ENCODE measurements around the gene KLHL15. TPM values are rescaled to one million over a fixed set of nuclear protein-coding genes. Genes with fewer than 3 reads are reported as not detected.

KLHL15 gene
- total and polyA plus RNA-seq, 10 donors, result 1.5 to 13.9 (median 8.6) TPM

GRCh38 chrX:23945206-23945605 lies 81.8 kb downstream of the KLHL15 start:
- intact Hi-C loops (cut with DNase I; ENCODE audit: low total_unique reads), result no loop called here
- Histone ChIP-seq H3K4me3 (no peak overlapping the region), H3K4me1 (no peaks in the 10 kb centered on the region), H3K27me3 (replicated peaks in 1 of 7) (peaks cover 0 to 3% (median 0%) of the 10 kb centered on the region in 7 donors), H3K36me3 (no peaks in the 10 kb centered on the region), H3K9me3 (no peaks in the 10 kb centered on the region), H3K27ac (no peak overlapping the region)
- no peak for DNase-seq
- TF ChIP-seq POLR2AphosphoS5 (IDR thresholded peaks at IDR 0.05), result no peak
- TF ChIP-seq POLR2A (IDR thresholded peaks at IDR 0.05), result no peak
- TF ChIP-seq, protein P1, sequence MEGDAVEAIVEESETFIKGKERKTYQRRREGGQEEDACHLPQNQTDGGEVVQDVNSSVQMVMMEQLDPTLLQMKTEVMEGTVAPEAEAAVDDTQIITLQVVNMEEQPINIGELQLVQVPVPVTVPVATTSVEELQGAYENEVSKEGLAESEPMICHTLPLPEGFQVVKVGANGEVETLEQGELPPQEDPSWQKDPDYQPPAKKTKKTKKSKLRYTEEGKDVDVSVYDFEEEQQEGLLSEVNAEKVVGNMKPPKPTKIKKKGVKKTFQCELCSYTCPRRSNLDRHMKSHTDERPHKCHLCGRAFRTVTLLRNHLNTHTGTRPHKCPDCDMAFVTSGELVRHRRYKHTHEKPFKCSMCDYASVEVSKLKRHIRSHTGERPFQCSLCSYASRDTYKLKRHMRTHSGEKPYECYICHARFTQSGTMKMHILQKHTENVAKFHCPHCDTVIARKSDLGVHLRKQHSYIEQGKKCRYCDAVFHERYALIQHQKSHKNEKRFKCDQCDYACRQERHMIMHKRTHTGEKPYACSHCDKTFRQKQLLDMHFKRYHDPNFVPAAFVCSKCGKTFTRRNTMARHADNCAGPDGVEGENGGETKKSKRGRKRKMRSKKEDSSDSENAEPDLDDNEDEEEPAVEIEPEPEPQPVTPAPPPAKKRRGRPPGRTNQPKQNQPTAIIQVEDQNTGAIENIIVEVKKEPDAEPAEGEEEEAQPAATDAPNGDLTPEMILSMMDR (IDR thresholded peaks at IDR 0.05 in 8 of 11, conservative IDR thresholded peaks at IDR 0.05 in 3 of 11), result no peak
- WGBS, 5 donors, result 63 to 100% (median 100%) methylated on average over 1 of the region's 1 CpG

GRCh38 chrX:23944234-23944633 lies 82.8 kb downstream of the KLHL15 start:
- Histone ChIP-seq H3K9me3 (no peaks in the 10 kb centered on the region), H3K4me1 (no peaks in the 10 kb centered on the region), H3K27ac (no peak overlapping the region), H3K27me3 (replicated peaks in 1 of 7) (peaks cover 0 to 3% (median 0%) of the 10 kb centered on the region in 7 donors), H3K4me3 (no peak overlapping the region), H3K36me3 (no peaks in the 10 kb centered on the region)
- 54 to 77% (median 67%) methylated on average over 1 of the region's 1 CpG for WGBS, 5 donors
- intact Hi-C loops (cut with DNase I; ENCODE audit: low total_unique reads), result no loop called here
- TF ChIP-seq, protein P1 (IDR thresholded peaks at IDR 0.05 in 8 of 11, conservative IDR thresholded peaks at IDR 0.05 in 3 of 11), result no peak
- TF ChIP-seq POLR2A (IDR thresholded peaks at IDR 0.05) (no peak), POLR2AphosphoS5 (IDR thresholded peaks at IDR 0.05) (no peak)
- DNase-seq, result no peak

DNA sequence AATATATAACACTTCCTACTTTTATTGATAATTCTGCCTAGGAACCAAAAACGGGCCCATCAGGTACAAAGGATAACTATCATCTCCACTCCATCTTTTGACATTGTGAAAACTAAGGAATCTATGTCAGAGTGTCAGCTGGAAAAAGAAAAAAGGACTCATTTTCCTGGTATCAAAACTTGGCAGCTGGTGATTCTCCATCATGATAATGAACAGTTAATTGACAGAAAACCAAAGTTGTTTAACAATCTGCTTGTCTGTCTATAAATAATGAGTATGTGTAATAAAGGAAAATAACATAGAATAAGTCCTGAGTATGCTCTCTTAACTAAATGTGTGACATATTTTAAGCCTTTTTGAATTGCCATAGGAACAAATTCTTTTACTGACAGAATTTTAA lies 87.8 kb downstream of the KLHL15 start:
- H3K4me3 ChIP-seq, result no peak overlapping the region
- no peak for DNase-seq
- peaks cover 0 to 3% (median 0%) of the 10 kb centered on the region in 7 donors for H3K27me3 ChIP-seq (replicated peaks in 1 of 7)
- intact Hi-C loops (cut with DNase I; ENCODE audit: low total_unique reads), result no loop called here
- H3K27ac ChIP-seq, result no peak overlapping the region
- H3K9me3 ChIP-seq, result no peaks in the 10 kb centered on the region
- no peaks in the 10 kb centered on the region for H3K36me3 ChIP-seq
- no peaks in the 10 kb centered on the region for H3K4me1 ChIP-seq
- TF ChIP-seq, protein P1 (IDR thresholded peaks at IDR 0.05 in 8 of 11, conservative IDR thresholded peaks at IDR 0.05 in 3 of 11), result no peak
- TF ChIP-seq POLR2AphosphoS5 (IDR thresholded peaks at IDR 0.05), result no peak
- no peak for TF ChIP-seq POLR2A (IDR thresholded peaks at IDR 0.05)
- 64 to 90% (median 79%) methylated on average over 1 of the region's 1 CpG for WGBS, 5 donors

DNA sequence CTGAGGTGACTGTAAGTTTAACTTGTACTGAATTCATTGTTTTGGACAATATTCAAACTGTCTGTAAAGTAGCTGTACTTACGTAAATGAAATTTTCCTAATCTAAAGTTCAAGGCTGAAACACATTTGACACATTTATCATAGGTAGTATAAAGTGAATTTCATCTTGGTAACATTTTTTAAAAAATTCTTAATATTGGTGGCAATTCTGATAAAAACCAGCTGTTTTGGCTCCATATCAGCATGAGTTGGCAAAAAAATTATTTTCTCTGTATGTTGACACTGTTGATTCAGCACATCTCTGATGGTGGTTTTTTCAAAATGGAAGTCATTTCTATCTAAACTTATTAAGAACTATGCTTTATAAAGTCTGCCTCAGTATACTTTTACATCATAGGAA lies 88.3 kb downstream of the KLHL15 start:
- DNase-seq, result no peak
- no peak for TF ChIP-seq POLR2AphosphoS5 (IDR thresholded peaks at IDR 0.05)
- TF ChIP-seq, protein P1 (IDR thresholded peaks at IDR 0.05 in 8 of 11, conservative IDR thresholded peaks at IDR 0.05 in 3 of 11), result no peak
- H3K27ac ChIP-seq, result no peak overlapping the region
- H3K36me3 ChIP-seq, result no peaks in the 10 kb centered on the region
- H3K4me3 ChIP-seq, result no peak overlapping the region
- H3K9me3 ChIP-seq, result no peaks in the 10 kb centered on the region
- 67 to 92% (median 89%) methylated on average over 1 of the region's 1 CpG for WGBS, 5 donors
- intact Hi-C loops (cut with DNase I; ENCODE audit: low total_unique reads), result no loop called here
- H3K27me3 ChIP-seq (replicated peaks in 1 of 7), result peaks cover 0 to 3% (median 0%) of the 10 kb centered on the region in 7 donors
- no peaks in the 10 kb centered on the region for H3K4me1 ChIP-seq

All from spleen (tissue), 11 donors.